ENCODE results near the gene IGSF21.

Gene IGSF21

GRCh38 chr1:18302788-18303413 is 195.3 kb downstream of the IGSF21 start:
- DNase-seq (ENCODE audit: low read depth in 1 of 2, low spot score in 1 of 2): no peak
- H3K4me3 ChIP-seq (replicated peaks; ENCODE audit: insufficient read depth, low read length): no peak overlapping the region
- TF ChIP-seq CTCF (IDR thresholded peaks at IDR 0.05; ENCODE audit: insufficient read depth, low read length): peak; percentile 15
- no peak for TF ChIP-seq REST (IDR thresholded peaks at IDR 0.05; ENCODE audit: insufficient replicate concordance, low read depth)
- H3K27me3 ChIP-seq (ENCODE audit: insufficient read depth, poor library complexity, severe bottlenecking): no peaks in the 10 kb centered on the region
- H3K27ac ChIP-seq (replicated peaks): no peak overlapping the region

GRCh38 chr1:18304151-18304869 is 196.7 kb downstream of the IGSF21 start:
- no peak for DNase-seq (ENCODE audit: low read depth in 1 of 2, low spot score in 1 of 2)
- Histone ChIP-seq H3K27me3 (ENCODE audit: insufficient read depth, poor library complexity, severe bottlenecking) (no peaks in the 10 kb centered on the region), H3K4me3 (replicated peaks; ENCODE audit: insufficient read depth, low read length) (no peak overlapping the region), H3K27ac (replicated peaks) (no peak overlapping the region)
- TF ChIP-seq SPI1 (IDR thresholded peaks at IDR 0.05; ENCODE audit: borderline replicate concordance, low read depth): no peak
- TF ChIP-seq REST (IDR thresholded peaks at IDR 0.05; ENCODE audit: insufficient replicate concordance, low read depth): no peak
- TF ChIP-seq POLR2AphosphoS5 (IDR thresholded peaks at IDR 0.05; ENCODE audit: low read depth): no peak
- no peak for TF ChIP-seq GABPA (IDR thresholded peaks at IDR 0.05; ENCODE audit: low read depth)
- no peak for TF ChIP-seq CTCF (IDR thresholded peaks at IDR 0.05; ENCODE audit: insufficient read depth, low read length)

- Histone ChIP-seq H3K4me3 (replicated peaks; ENCODE audit: insufficient read depth, low read length) (no peak overlapping the region), H3K27me3 (ENCODE audit: insufficient read depth, poor library complexity, severe bottlenecking) (no peaks in the 10 kb centered on the region), H3K27ac (replicated peaks) (no peak overlapping the region)
- no peak for TF ChIP-seq POLR2AphosphoS5 (IDR thresholded peaks at IDR 0.05; ENCODE audit: low read depth)
- no peak for TF ChIP-seq CTCF (IDR thresholded peaks at IDR 0.05; ENCODE audit: insufficient read depth, low read length)
- no peak for TF ChIP-seq SPI1 (IDR thresholded peaks at IDR 0.05; ENCODE audit: borderline replicate concordance, low read depth)
- no peak for TF ChIP-seq GABPA (IDR thresholded peaks at IDR 0.05; ENCODE audit: low read depth)
- no peak for TF ChIP-seq REST (IDR thresholded peaks at IDR 0.05; ENCODE audit: insufficient replicate concordance, low read depth)
- DNase-seq (ENCODE audit: low read depth in 1 of 2, low spot score in 1 of 2): no peak
Measured at GRCh38 chr1:18305182-18305795, 197.7 kb downstream of the IGSF21 start.
